Activated naive CD4-positive, alpha-beta T cell treated with anti-CD3 and anti-CD28 coated beads, Interleukin-2, amount 50 U/mL, for 72 hours (primary cell): ENCODE measurements around the gene OR51V1. TPM values are rescaled to one million over a fixed set of nuclear protein-coding genes. Genes with fewer than 3 reads are reported as not detected.

Experiments used
- ATAC-seq, 2 donors: fragments of 150-1000 bp; cut with Tn5 transposase; 2 replicates each; pipeline ENCODE4 v1.10.0; 2021; ENCODE audit warnings: mild to moderate bottlenecking in 2 of 2, moderate library complexity in 2 of 2
- DNase-seq, 2 donors: peaks; one replicate each; pipeline ENCODE4 v3.0.0; 2021 to 2022; ENCODE audit warnings: low spot score in 2 of 2
- H3K27ac Mint-ChIP-seq, 2 donors: one replicate each; pipeline ENCODE4 v1.8.0; 2022; ENCODE audit warnings: mild to moderate bottlenecking in 2 of 2, mixed read lengths in 2 of 2
- H3K36me3 Mint-ChIP-seq, 2 donors: one replicate each; pipeline ENCODE4 v1.8.0; 2022; ENCODE audit warnings: mixed read lengths in 2 of 2
- H3K9me3 Mint-ChIP-seq, 2 donors: one replicate each; pipeline ENCODE4 v1.8.0; 2022; ENCODE audit warnings: mixed read lengths in 2 of 2
- total RNA-seq, 2 donors: library from RNA; stranded (reverse); gene quantifications; one replicate each; pipeline ENCODE4 v1.2.3, GENCODE V29; 2022

The OR51V1 gene
- total RNA-seq, 2 donors from 2014 or later: not detected

DNA sequence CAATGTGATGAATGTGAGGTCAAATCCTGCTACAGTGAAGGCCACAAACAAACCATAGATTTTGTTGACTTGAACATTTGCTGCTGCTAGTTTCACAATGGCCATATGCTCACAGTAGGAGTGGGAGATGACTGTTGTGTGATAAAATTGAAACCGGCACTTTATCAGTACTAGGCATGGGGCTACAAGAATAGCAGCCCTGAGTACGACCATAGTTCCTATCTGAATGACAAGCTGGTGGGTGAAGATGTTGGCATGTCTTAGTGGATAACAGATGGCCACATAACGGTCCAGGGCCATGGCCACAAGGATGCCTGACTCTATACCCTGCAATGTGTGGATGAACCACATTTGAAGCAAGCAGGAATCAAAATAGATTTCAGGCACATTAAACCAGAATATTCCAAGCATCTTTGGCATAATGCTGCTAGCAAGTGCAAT, 48.7 kb downstream of the OR51V1 start:
- Mint-ChIP-seq H3K27ac (no peak overlapping the region), H3K9me3 (no peaks in the 10 kb centered on the region), H3K36me3 (no peaks in the 10 kb centered on the region)
- ATAC-seq (no peak), DNase-seq (no peak)

Other genes starting within 250 kb of the OR51V1 start
- not detected for gene OR51A2, start 245.0 kb downstream of the OR51V1 start, total RNA-seq
- gene OR51L1, start 205.8 kb downstream of the OR51V1 start, total RNA-seq: not detected
- gene OR52J3, start 154.2 kb downstream of the OR51V1 start, total RNA-seq: not detected
- not detected for gene OR52E2, start 141.1 kb downstream of the OR51V1 start, total RNA-seq
- gene OR52E1, start 131.1 kb downstream of the OR51V1 start, total RNA-seq: not detected
- not detected for gene OR52A5, start 62.3 kb downstream of the OR51V1 start, total RNA-seq
- not detected for gene OR52A1, start 45.9 kb downstream of the OR51V1 start, total RNA-seq
- gene HBB, start 26.4 kb upstream of the OR51V1 start, total RNA-seq: not detected
- 1 to 10 TPM in 1 of 2 donors, not detected in 1; 1.6 TPM for gene HBD, start 33.8 kb upstream of the OR51V1 start, total RNA-seq
- not detected for gene HBG1, start 49.2 kb upstream of the OR51V1 start, total RNA-seq
- gene HBG2, start 54.1 kb upstream of the OR51V1 start, total RNA-seq: under 1 TPM in 1 of 2 donors, not detected in 1; 0.41 TPM
- not detected for gene HBE1, start 69.3 kb upstream of the OR51V1 start, total RNA-seq
- not detected for gene OR51B4, start 101.3 kb upstream of the OR51V1 start, total RNA-seq
- not detected for gene OR51B2, start 123.6 kb upstream of the OR51V1 start, total RNA-seq
- gene OR51B5, start 142.8 kb upstream of the OR51V1 start, total RNA-seq: under 1 TPM in 1 of 2 donors, not detected in 1; 0.34 TPM
- not detected for gene OR51B6, start 150.8 kb upstream of the OR51V1 start, total RNA-seq
- not detected for gene OR51M1, start 183.1 kb upstream of the OR51V1 start, total RNA-seq
- not detected for gene OR51Q1, start 221.4 kb upstream of the OR51V1 start, total RNA-seq
- gene OR51I1, start 240.8 kb upstream of the OR51V1 start, total RNA-seq: not detected
- not detected for gene OR51I2, start 248.6 kb upstream of the OR51V1 start, total RNA-seq